ENCODE data around the gene DHX40. TPM values are rescaled to one million over a fixed set of nuclear protein-coding genes. Genes with fewer than 3 reads are reported as not detected.

DHX40 gene
- total RNA-seq, 1 experiment from 2014 or later = 22.9 TPM

- CTCF ChIA-PET = no interaction called here
- DNase-seq (ENCODE audit: low spot score) = no peak
These were observed 61.9 kb downstream of the DHX40 start for GRCh38 chr17:59627274-59627673.

GRCh38 chr17:59627770-59628171, 62.4 kb downstream of the DHX40 start:
- peak overlapping the region; percentile 3 for H3K27ac ChIP-seq (ENCODE audit: low read depth, low read length, poor library complexity, severe bottlenecking)
- no TSS peak for BruUV-seq (replicated peaks)
- no peaks in the 10 kb centered on the region for H3K36me3 ChIP-seq (ENCODE audit: insufficient read depth, low read length, poor library complexity, severe bottlenecking)
- intact Hi-C loops (cut with micrococcal nuclease; ENCODE audit: unreplicated experiment) = no loop called here
- H3K4me3 ChIP-seq (ENCODE audit: low read depth, low read length, poor library complexity, severe bottlenecking) = no peak overlapping the region
- H3K27me3 ChIP-seq (replicated peaks; ENCODE audit: insufficient read depth, low read depth, low read length, poor library complexity) = no peaks in the 10 kb centered on the region
- H3K9me3 ChIP-seq (ENCODE audit: low read depth, low read length, poor library complexity, severe bottlenecking) = no peaks in the 10 kb centered on the region
- TF ChIP-seq CTCF (conservative IDR thresholded peaks at IDR 0.05; ENCODE audit: low read depth, low read length) (no peak), EZH2 (IDR thresholded peaks at IDR 0.05; ENCODE audit: borderline replicate concordance, low read depth, low read length, poor library complexity, severe bottlenecking) (no peak)
- CTCF ChIA-PET = no interaction called here
- H3K4me1 ChIP-seq (ENCODE audit: insufficient read depth, low read length, poor library complexity, severe bottlenecking) = peaks cover 41% of the 10 kb centered on the region
- POLR2A ChIA-PET (ENCODE audit: low non-redundant PET) = interaction anchor here (0.7 kb wide), 1 partner anchor 454 kb away, joined by 3 read pairs; no protein-coding TSS in a partner anchor
- DNase-seq (ENCODE audit: low spot score) = no peak

More at GRCh38 chr17:59627274-59627673, 61.9 kb downstream of the DHX40 start:
- H3K9me3 ChIP-seq (ENCODE audit: low read depth, low read length, poor library complexity, severe bottlenecking) = no peaks in the 10 kb centered on the region
- H3K27ac ChIP-seq (ENCODE audit: low read depth, low read length, poor library complexity, severe bottlenecking) = peak overlapping the region; percentile 18
- intact Hi-C loops (cut with micrococcal nuclease; ENCODE audit: unreplicated experiment) = no loop called here
- BruUV-seq (replicated peaks) = no TSS peak
- TF ChIP-seq CTCF (conservative IDR thresholded peaks at IDR 0.05; ENCODE audit: low read depth, low read length) = no peak
- no peak for TF ChIP-seq EZH2 (IDR thresholded peaks at IDR 0.05; ENCODE audit: borderline replicate concordance, low read depth, low read length, poor library complexity, severe bottlenecking)
- H3K4me3 ChIP-seq (ENCODE audit: low read depth, low read length, poor library complexity, severe bottlenecking) = no peak overlapping the region
- no peaks in the 10 kb centered on the region for H3K36me3 ChIP-seq (ENCODE audit: insufficient read depth, low read length, poor library complexity, severe bottlenecking)
- POLR2A ChIA-PET (ENCODE audit: low non-redundant PET) = interaction anchor here (0.7 kb wide), 1 partner anchor 453 kb away, joined by 3 read pairs; no protein-coding TSS in a partner anchor
- H3K27me3 ChIP-seq (replicated peaks; ENCODE audit: insufficient read depth, low read depth, low read length, poor library complexity) = no peaks in the 10 kb centered on the region
- peaks cover 43% of the 10 kb centered on the region for H3K4me1 ChIP-seq (ENCODE audit: insufficient read depth, low read length, poor library complexity, severe bottlenecking)

- intact Hi-C loops (cut with micrococcal nuclease; ENCODE audit: unreplicated experiment) = no loop called here
- no TSS peak for BruUV-seq (replicated peaks)
- H3K36me3 ChIP-seq (ENCODE audit: insufficient read depth, low read length, poor library complexity, severe bottlenecking) = no peaks in the 10 kb centered on the region
- TF ChIP-seq CTCF (conservative IDR thresholded peaks at IDR 0.05; ENCODE audit: low read depth, low read length) = no peak
- TF ChIP-seq EZH2 (IDR thresholded peaks at IDR 0.05; ENCODE audit: borderline replicate concordance, low read depth, low read length, poor library complexity, severe bottlenecking) = no peak
- H3K27me3 ChIP-seq (replicated peaks; ENCODE audit: insufficient read depth, low read depth, low read length, poor library complexity) = no peaks in the 10 kb centered on the region
- no peak overlapping the region for H3K4me3 ChIP-seq (ENCODE audit: low read depth, low read length, poor library complexity, severe bottlenecking)
- no peak overlapping the region for H3K27ac ChIP-seq (ENCODE audit: low read depth, low read length, poor library complexity, severe bottlenecking)
- no peak for DNase-seq (ENCODE audit: low spot score)
- H3K4me1 ChIP-seq (ENCODE audit: insufficient read depth, low read length, poor library complexity, severe bottlenecking) = peaks cover 43% of the 10 kb centered on the region
- ChIA-PET POLR2A (ENCODE audit: low non-redundant PET) (no interaction called here), CTCF (no interaction called here)
- H3K9me3 ChIP-seq (ENCODE audit: low read depth, low read length, poor library complexity, severe bottlenecking) = no peaks in the 10 kb centered on the region
These were observed 63.8 kb downstream of the DHX40 start for GRCh38 chr17:59629174-59629573.

Measured in A673 (cell line).